HG02759 (cell line): ENCODE results near the gene EEF1A2.

Experiments
- ATAC-seq: cut with Tn5 transposase; IDR thresholded peaks from one replicate; pipeline ENCODE4 v1.9.1; 2021; ENCODE audit warnings: mild to moderate bottlenecking, moderate library complexity; ENCODE audit not compliant: unreplicated experiment

Gene EEF1A2

DNA sequence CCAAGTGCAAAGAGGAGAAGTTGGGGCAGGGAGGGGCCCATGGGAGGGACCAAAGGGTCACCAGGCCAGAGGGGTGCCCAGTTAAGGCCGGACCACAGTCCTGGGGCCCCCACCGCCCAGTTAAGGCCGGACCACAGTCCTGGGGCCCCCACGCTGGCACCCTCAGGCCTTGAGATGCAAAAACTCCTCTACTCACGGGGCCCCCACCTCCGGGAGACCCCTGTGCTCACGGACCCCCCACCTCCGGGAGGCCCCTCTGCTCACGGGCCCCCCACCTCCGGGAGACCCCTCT lies 43.4 kb downstream of the EEF1A2 start:
- no peak for ATAC-seq

DNA sequence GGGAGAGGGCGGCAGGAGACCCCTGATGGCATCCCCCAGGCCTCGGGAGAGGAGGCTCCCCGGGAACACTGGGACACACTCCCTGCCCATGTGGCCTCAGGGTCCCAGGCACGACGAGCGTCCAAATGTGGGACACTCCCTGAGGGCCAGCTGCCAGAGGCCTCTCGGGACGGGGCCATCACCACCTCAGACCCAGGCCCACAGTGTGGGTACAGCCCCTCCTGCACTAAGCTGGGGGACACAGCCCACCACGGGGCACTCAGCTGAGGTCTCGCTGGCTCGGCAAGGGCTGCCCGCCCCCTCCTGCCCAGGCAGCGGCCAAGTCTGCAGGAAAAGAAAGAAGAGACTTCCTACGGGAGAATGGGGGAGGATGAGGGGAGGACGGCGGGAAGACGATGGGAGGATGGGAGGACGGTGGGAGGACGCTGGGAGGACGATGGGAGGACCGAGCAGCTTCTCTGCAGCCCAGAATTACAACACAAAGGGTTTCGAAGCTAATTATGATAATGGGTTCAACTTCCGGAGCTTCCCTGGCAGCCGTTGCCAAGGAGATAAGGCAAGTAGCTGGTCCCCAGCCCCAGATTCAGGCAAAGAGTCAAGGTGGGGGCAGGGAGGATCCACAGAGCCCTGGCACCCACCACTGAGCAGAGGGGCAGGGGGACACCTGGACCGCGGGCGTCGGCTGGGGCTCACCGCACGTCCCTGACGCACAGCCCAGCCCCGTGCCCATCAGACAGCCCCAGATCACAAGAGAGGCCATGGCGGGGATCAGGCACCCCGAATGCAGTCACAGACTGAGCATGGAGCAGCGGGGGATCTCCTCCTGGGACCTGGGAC lies 43.9 kb downstream of the EEF1A2 start:
- no peak for ATAC-seq

DNA sequence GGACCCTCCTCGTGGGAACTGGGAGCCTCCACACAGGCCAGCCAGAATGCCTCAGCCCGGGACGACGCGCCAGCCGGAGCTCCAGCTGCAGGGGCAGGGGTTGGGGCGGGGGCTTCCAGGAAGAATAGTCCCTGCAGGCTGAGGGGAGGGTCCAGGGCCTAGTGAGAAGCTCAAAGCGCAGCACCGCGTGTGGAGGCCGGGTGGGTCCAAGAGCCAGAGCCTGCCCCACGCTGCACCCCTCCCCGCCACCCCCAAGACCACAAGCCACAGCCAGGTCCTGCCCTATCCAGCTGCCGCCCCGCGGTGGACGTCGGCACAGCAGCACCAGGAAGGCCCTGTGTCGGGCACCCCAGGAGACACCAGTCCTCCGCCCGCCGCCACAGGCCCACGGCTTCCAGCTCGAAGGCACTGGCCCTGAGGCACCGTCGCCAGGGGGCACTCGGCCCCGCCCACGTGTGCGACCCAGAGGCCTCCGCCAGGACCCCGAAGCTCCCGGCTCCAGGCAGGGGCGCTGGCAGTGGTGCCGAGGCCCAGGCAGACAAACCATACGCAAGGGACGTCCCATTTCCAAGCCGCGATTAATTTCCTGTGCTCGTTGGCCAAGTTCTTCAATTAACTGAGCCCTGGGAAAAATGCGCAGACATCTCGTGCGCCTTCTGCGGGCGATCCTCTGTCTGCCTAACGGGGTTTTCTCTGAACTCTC lies 45.9 kb downstream of the EEF1A2 start:
- ATAC-seq, result no peak

DNA sequence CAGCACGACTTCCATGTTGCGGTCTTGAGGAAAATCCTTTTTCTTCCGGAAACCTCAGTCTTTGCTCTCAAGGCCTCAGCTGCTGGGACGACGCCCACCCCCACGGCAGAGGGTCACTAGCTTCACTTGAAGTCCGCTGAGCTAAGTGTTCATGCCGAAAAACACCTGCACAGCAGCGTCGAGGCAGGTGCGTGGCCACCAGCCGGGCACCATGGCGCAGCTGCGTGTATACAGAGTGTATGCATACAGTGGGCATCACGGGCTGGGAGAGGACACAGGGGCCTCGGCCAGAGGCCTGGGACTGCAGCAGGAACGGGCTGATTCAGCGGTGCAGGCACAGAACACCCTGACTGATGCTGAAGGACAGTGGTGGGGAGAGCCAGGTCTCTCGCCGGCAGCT lies 46.5 kb downstream of the EEF1A2 start:
- no peak for ATAC-seq

DNA sequence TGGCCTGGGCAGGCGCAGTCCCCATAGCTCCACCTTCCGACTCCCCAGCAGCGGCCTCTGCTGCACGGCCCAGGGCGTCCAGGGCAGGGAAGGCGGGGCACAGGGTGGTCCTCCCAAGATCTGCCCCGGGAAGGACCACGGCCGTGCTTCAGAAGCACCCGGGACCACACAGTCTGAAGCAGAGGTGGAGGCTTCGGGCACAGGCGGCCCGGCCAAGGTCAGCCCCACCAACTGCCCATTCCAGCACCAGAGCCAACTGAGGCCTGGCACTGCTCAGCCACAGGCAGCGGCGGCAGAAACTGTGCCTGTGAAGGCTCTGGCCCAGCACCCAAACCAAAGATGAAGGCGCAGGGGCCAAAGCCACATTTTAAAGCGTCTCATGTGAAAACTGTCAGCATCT lies 47.1 kb downstream of the EEF1A2 start:
- no peak for ATAC-seq

DNA sequence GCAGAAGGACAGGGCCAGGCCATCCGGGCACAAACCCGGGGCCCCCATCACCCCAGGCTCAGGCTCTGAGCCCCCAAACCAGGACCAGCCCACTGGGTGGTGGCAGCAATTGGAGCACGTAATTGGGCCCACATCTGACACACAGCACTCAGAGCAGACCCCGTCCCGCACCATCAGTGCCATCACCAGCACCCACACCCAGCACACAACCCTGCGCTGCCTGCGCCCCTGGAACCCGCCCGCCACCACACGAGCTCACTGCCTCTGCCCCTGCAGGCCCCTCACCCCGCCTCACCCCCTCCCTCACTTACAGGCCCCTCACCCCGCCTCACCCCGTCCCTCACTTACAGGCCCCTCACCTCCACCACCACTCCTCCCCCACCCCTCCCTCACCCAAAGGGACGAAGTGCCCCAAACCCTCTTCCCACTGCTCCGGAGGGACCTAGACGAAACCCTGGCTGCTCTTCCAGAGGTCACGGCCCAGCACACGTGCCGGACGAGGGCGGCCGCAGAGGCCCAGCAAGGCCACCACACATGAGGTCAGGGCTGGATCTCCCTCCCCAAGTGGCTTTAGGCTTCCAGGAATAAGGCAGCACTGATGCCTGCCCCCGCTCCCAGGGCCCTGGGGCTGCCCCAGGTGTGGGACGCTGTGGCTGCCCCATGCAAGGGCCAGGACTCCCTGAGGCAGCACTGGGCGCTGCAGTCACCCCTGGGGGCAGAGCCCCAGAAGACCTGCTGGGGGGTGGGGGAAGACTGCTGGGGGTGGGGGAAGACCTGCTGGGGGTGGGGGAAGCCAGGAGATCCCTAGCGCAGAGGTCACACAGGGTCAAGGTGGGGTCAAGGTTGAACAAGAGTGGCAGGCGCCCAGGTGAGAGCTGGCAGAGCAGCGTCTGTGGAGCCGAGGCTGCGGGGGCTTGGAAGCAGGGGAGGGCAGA lies 48.8 kb downstream of the EEF1A2 start:
- no peak for ATAC-seq

DNA sequence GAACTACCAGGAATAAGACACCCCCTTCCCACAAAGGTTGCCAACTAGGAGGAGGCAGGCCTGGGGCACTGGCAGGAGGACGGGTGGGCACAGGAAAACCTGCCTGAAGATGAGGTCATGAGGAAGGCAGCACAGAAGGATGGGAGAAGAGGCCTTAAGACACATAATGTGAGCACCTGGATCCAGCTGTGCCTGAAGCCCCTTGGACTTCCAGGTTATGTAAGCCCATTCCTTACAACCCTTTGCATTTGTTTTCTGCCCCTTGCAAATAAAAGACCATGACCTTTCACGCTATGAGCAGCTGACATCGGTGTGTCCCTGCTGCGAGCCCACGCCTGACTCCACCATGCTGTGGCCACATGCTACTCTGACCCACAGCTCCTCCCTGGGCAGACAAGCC lies 49.9 kb downstream of the EEF1A2 start:
- no peak for ATAC-seq

DNA sequence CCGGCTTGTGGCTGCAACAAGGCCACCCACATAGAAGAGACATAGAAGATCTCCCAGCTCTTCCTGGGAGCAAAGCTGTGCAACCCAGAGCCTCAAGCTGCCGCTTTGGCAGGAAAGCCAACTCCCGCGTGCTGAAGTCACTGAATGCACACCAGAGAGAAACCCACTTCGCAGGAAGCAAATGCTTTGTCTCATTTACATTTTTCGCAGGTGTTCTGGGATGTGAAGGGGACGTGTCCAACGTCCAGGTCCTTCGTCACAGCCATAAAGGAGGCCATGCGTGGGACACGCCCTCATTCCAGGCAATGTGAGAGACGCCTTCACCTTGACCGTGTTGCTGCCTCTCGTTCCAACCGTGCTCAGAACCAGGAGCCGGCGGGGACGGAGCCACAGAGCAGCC lies 50.9 kb downstream of the EEF1A2 start:
- ATAC-seq, result no peak

DNA sequence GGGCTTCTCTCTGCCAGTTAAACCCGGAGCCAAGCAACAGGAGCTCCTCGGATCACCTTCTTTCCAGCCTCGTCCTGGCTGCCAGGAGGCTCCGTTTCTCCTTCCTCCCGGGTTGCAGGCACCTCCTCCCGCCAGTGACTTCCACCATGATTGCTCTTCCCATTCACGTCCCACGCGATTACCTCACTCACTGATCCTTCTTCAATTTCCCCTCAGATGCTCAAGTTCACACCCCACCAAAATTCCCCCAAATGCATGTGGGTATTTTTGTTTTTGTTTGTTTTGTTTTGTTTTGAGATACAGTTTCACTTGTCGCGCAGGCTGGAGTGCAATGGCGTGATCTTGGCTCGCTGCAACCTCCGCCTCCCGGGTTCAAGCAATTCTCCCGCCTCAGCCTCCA lies 51.6 kb downstream of the EEF1A2 start:
- no peak for ATAC-seq

DNA sequence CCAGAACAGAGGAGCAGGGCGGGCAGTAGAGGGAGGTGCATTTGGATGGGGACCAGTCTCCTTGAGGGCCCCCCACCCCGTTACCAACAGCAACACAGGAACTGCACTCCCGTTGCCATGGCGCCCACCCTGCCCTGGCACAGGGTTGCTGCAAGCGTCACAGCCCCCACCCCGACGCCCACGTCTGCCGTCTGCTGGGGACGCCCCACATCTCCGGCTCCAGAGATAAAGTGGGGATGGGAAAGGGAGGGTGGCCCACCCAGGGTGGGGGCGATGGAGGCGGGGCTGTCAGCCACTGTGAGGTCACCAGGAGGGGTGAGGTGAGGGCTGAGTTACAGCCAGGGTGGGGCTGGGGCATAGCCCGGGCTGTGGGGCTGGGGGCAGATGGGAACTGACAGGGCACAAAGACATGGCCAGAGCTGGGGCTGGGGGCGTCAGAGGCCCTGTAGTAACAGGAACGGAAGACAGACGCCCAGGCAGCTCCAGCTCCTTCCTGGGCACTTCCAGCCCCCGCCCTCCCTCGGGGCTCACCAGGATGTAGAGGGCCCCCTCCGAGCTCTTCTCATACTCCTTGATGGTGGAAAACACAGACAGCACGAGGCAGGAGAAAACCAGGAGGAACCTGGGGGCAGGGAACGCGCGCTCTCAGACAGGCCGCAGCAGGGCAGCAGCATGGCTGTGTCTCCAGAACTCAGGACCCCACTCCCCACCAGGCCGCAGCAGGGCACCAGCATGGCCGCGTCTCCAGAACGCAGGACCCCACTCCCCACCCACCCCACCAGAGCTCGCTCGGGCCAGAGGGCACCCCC lies 52.5 kb downstream of the EEF1A2 start:
- ATAC-seq, result no peak

DNA sequence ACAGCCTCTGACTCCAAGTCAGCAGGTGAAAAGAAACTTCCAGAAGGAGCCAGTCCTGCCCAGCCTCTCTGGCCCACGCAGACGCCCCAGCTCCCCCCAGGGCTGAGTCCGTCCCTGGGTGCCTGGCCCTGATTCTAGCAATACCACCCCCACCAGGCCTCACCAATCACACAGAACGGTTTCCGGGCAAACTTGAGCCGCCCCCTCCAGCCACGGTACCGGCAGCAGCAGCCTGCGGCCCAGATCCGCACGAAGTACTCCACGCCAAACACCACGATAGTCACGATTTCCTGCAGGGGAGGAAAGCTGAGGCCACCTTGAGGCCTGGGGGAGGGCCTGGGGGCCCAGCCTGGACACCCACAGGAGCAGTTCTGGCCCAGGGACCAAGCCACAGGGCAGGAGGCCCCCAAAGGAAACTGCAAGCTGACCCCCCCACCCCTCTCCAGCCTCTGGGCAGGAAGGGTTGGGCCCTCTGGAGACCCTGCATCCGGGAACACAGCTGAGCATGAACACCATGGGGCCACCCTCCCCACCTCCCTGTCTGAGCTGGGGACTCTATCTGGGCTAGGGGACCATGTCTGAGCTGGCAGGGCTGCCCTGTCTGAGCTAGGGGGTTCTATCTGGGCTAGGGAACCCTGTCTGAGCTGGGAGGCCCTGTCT lies 53.7 kb downstream of the EEF1A2 start:
- ATAC-seq, result no peak

DNA sequence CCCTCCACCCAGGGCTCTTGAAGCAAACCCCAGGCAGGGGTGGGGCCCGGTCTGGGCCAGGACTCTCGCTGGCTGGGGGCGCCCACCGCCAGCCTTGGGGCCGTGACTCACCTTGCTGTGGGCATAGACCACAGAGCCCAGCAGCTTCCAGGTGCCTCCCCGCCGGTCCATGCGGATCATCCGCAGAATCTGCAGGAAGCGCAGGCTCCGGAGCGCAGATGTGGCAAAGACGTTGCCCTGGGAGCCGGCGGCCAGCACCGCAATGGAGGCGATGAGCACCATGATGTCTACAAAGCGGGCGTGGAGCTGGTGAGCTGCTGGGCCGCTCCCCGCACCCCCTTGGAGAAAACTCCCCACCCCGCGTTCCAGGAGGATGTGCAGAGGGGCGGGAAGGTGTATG lies 54.3 kb downstream of the EEF1A2 start:
- no peak for ATAC-seq

DNA sequence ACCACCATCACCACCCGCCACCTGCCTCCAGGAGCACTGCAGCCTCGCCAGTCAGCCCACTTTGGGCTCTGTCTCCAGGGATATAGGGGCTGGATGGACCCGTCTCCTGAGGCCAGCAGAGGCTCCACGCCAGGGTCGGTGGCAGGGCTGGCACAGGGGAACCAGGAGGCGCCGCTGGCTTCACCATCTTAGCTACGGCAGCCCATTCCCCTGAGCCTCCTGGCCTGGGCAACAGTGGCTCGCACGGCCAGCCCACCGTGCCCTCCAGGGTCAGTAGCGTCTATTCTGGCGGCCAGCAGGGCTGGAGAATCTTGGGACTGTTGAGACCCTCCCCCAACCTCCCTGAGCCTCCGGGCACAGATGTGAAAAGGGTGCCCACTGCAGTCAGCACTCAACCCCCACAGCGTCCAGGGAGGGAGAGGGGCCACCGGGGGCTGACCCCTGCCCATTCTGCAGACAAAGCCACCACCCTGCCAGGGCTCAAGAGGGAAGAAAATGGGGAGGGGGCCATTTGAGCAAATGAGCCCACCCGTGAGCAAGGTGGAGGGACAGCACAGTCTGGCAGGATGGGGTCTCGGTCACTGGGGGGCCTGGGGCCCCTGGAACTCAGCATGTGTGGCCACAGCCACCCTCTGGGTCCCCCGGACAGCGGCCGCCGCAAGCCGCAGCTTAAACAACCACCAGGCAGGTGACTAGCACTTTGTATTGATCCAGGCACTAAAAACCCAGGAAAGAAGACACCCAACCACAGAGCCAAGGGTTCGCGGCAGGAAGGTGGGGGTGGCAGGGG lies 55.1 kb downstream of the EEF1A2 start:
- ATAC-seq, result no peak

DNA sequence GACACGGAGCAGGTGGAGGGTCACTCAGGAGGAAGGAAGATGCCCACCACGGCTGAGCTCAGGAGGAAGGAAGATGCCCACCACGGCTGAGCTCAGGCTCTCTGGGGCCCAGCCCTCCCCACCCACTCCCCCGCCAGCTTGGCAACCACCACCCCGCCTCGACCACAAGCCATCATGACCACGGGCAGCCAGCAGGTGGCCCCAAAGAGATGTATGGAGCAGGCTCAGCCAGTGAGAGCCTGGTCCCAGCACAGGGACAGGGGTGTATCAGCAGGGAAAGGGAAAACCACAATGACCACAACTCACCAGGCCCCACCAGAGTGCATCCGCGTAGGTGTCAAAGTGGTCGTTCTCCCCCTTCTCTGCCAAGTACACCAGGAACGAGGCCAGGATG lies 56.8 kb downstream of the EEF1A2 start:
- ATAC-seq, result no peak

DNA sequence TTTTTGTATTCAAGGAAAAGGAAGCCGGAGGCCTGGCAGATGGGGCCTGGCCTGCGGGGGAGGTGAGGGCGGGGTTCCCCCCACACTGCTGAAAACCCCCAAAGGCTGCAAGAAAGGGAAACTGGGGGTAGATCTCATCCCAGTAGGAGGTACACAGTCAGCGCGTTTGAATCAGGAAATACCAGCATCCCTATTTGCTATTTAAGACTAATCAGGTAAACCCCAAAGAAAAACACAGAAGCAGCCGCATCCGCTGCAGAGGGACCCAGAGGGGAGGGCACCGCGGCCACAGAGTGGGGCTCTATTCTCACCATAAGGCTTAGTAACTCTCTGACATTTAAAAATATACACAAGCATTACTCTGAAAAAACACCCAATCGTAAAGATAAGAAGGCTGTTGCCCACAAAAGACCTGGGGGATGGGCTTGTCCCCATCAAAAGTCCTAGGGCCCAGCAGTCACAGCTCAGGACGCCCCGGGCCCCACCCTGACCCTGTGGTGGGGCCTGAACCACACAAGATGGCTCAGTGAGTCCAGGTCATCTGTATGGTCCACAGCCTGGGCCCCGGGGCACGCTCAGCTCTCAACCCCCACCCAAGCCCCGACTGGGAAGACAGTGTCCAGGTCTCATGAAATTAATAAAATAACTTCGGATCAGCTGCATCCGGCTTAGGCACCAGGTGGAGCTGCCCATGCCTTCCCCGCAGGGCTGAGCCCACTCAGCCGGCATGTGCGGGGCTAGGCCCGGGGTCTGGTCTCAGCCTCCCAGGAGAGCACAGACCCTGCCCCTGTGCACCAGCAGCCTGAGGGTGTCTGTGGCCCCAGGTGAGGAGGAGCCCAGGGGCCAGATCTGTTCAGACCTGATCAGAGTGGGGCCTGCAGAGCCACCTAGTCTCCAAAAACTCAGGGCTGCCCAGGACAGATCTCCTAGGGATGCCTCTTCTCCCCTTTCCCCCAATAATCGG lies 57.5 kb downstream of the EEF1A2 start:
- ATAC-seq, result no peak

DNA sequence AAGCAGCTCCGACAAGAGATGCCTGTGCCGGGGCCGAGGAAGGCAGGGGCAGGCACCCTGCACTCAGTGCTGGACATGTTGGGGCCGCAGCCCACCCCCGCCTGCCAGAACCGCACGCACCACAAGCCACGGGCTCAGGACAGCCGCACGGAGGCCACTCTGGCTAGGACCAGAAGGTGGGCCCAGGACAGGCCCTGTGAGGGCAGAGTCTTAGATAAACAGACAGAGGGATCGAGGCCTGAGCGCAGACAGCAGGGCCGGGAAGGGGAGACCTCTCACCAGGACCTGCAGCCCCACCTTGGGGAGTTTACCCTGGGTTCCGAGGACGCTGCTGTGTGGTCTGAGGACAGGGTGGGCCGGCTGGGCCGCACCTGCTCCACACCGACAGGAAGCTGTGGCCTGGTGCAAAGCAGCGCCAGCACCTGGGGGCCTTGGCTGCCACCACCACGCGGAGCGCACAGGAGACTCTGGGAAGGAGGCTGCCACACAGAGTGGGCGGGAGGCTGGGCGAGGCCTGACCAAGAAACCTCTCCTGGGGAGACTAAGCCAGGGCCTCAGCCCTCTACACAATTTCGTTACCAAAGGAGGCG lies 58.4 kb downstream of the EEF1A2 start:
- no peak for ATAC-seq

DNA sequence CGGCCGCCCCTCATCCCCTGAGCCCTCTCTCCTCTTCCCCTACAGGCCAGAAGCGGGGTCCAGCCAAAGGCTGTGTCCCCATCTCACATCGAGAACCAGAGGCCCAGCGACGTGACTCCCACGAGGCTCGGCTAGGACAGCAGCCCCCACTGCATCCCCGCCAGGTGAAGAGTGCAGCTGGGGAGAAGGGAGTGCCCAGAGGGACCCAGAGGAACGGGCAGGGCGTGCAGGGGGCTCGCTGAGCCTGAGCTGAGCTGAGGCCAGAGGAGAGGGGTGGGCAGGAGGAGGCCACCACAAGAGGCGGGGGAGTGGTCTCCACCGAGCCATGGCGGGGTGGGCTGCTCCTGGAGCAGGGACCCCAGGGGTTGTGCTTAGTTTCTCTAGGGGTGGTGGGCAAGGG lies 59.0 kb downstream of the EEF1A2 start:
- ATAC-seq, result no peak

DNA sequence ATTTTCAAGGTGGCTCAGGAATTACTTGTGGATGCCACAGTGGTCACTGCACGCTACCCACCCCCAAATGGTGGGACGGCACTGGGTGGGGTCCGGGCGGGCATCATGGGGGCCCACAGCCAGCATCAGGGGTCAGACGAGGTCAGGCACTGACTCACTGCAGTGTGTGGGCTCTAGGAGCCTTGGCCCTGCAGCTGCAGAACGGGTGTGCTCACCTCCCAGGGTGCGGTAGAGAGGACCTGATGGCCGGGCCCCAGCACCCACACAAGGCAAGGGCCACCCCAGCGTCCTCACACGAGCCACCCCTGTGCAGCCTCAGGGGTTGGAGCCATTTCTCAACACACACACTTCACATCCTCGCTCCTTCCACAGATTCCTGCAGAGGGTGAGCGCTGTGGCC lies 60.8 kb downstream of the EEF1A2 start:
- no peak for ATAC-seq
